K562 (cell line): ENCODE measurements around the gene MAP3K14.

Experiments used
- CTCF ChIP-seq, 3 experiments: IDR thresholded peaks in 2 of 3; conservative IDR thresholded peaks in 1 of 3; 2 replicates each; pipeline ENCODE4 v1.5.1; 2011 to 2012; ENCODE audit warnings: low read length in 3 of 3, mild to moderate bottlenecking in 3 of 3, control low read depth in 2 of 3, improper control_type of control experiment in 1 of 3, inconsistent platforms in 1 of 3, low read depth in 1 of 3, mixed read lengths in 1 of 3, moderate library complexity in 1 of 3; ENCODE audit not compliant: insufficient read depth in 2 of 3
- ETV6 ChIP-seq, 3 experiments: fragments of 150-350 bp in 1 of 3; sonication (generic) in 1 of 3; formaldehyde crosslinking in 1 of 3; IDR thresholded peaks; 2 replicates each; pipeline versions ENCODE4 v1.6.1 to v1.8.0; 2014 to 2022; ENCODE audit warnings: borderline replicate concordance in 2 of 3, low read depth in 2 of 3, antibody characterized with exemption in 1 of 3, low read length in 1 of 3, mild to moderate bottlenecking in 1 of 3, missing genetic modification reagents in 1 of 3
- LARP7 ChIP-seq: fragments of 450-650 bp; IDR thresholded peaks from 2 replicates; pipeline ENCODE4 v1.6.1; 2016
- MXI1 ChIP-seq: IDR thresholded peaks from 2 replicates; pipeline ENCODE4 v1.6.1; 2011; ENCODE audit warnings: low read depth, mild to moderate bottlenecking, improper control_type of control experiment, low read length
- NCOA2 ChIP-seq, 2 experiments: fragments of 450-650 bp; IDR thresholded peaks; 2 replicates each; pipeline ENCODE4 v1.6.1; 2018; ENCODE audit warnings: mild to moderate bottlenecking in 2 of 2, moderate library complexity in 1 of 2; ENCODE audit not compliant: partially characterized antibody in 2 of 2
- PCBP1 ChIP-seq: fragments of 200-400 bp; formaldehyde crosslinking; IDR thresholded peaks from 2 replicates; pipeline ENCODE4 v1.6.1; 2018; ENCODE audit warnings: mild to moderate bottlenecking, low read depth, low read length; ENCODE audit not compliant: poor library complexity, severe bottlenecking
- POLR2G ChIP-seq: fragments of 200-400 bp; formaldehyde crosslinking; IDR thresholded peaks from 2 replicates; pipeline ENCODE4 v1.6.1; 2017; ENCODE audit warnings: low read depth, mild to moderate bottlenecking, antibody characterized with exemption, low read length, moderate library complexity
- PRPF4 ChIP-seq: fragments of 200-400 bp; formaldehyde crosslinking; IDR thresholded peaks from one replicate; pipeline ENCODE4 v1.6.1; 2017; ENCODE audit warnings: low read length, low read depth, mild to moderate bottlenecking; ENCODE audit not compliant: insufficient read depth, poor library complexity, severe bottlenecking
- SMARCA5 ChIP-seq: fragments of 450-650 bp; IDR thresholded peaks from 2 replicates; pipeline ENCODE4 v1.6.1; 2016
- SNRNP70 ChIP-seq: fragments of 200-400 bp; formaldehyde crosslinking; optimal IDR thresholded peaks from 2 replicates; pipeline ENCODE3; 2017; ENCODE audit warnings: low read depth, low read length
- TF ChIP-seq, protein P1 (sequence below): sonication (generic); formaldehyde crosslinking; IDR thresholded peaks from 2 replicates; pipeline ENCODE4 v1.8.1; 2022; ENCODE audit warnings: missing genetic modification reagents
- TF ChIP-seq, protein P2 (sequence below): IDR thresholded peaks from 3 replicates; pipeline ENCODE4 v1.6.1; 2011; ENCODE audit warnings: borderline replicate concordance, mild to moderate bottlenecking, moderate library complexity; ENCODE audit not compliant: insufficient read length; ENCODE audit errors: extremely low read depth
- TF ChIP-seq, protein P3 (sequence below): sonication (generic); formaldehyde crosslinking; IDR thresholded peaks from 2 replicates; pipeline ENCODE4 v1.8.0; 2023; ENCODE audit warnings: mild to moderate bottlenecking, missing genetic modification reagents

DNA sequence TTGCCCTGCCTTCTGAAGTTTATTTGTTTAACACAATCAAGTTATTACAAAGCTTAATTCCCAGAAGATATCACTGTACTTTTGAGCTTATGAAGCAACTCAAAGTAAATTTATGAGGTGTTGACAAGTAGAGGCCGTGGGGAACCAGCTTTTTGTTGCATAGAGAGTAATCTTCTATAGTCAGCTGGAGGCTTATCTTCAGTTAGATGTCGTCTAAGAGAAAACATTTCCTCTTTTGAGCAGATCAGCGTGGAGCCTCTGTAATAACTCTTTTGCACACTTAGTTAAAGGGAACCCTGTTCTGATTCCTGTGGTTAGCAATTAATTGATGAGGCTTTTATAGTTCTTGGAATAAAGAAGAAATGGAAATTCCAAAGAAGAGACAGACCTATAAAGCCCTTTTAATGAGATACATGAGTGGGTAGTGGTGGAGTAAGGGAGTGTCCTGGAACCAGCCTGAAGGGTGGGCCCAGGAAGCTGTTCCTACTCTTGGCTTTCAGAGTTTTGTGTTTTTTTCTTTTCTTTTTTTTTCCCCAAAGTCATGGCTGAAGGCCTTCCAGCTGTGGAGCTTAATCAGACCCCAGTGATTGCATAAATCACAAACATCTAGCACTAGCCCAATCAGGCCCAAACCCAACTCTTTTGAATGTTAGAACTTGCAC lies 28.9 kb upstream of the MAP3K14 start:
- no peak for TF ChIP-seq LARP7
- TF ChIP-seq PCBP1: no peak
- no peak for TF ChIP-seq POLR2G
- TF ChIP-seq SNRNP70: no peak
- peak in 1 of 2 experiments; percentile 74; a peak in 2 of 4 replicates for TF ChIP-seq ETV6 (IDR thresholded peaks at IDR 0.05; ENCODE audit: borderline replicate concordance in 1 of 2, low read depth in 2 of 2, low read length in 1 of 2)
- no peak for TF ChIP-seq ETV6 (CRISPR knock-in tag; IDR thresholded peaks at IDR 0.05; ENCODE audit: borderline replicate concordance)
- TF ChIP-seq, protein P1, sequence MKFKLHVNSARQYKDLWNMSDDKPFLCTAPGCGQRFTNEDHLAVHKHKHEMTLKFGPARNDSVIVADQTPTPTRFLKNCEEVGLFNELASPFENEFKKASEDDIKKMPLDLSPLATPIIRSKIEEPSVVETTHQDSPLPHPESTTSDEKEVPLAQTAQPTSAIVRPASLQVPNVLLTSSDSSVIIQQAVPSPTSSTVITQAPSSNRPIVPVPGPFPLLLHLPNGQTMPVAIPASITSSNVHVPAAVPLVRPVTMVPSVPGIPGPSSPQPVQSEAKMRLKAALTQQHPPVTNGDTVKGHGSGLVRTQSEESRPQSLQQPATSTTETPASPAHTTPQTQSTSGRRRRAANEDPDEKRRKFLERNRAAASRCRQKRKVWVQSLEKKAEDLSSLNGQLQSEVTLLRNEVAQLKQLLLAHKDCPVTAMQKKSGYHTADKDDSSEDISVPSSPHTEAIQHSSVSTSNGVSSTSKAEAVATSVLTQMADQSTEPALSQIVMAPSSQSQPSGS: no peak
- TF ChIP-seq, protein P2, sequence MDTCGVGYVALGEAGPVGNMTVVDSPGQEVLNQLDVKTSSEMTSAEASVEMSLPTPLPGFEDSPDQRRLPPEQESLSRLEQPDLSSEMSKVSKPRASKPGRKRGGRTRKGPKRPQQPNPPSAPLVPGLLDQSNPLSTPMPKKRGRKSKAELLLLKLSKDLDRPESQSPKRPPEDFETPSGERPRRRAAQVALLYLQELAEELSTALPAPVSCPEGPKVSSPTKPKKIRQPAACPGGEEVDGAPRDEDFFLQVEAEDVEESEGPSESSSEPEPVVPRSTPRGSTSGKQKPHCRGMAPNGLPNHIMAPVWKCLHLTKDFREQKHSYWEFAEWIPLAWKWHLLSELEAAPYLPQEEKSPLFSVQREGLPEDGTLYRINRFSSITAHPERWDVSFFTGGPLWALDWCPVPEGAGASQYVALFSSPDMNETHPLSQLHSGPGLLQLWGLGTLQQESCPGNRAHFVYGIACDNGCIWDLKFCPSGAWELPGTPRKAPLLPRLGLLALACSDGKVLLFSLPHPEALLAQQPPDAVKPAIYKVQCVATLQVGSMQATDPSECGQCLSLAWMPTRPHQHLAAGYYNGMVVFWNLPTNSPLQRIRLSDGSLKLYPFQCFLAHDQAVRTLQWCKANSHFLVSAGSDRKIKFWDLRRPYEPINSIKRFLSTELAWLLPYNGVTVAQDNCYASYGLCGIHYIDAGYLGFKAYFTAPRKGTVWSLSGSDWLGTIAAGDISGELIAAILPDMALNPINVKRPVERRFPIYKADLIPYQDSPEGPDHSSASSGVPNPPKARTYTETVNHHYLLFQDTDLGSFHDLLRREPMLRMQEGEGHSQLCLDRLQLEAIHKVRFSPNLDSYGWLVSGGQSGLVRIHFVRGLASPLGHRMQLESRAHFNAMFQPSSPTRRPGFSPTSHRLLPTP: no peak
- TF ChIP-seq SMARCA5: no peak
- TF ChIP-seq MXI1: peak; percentile 36; the same call in 1 of the 2 replicates
- no peak for TF ChIP-seq PRPF4
- TF ChIP-seq CTCF (IDR thresholded peaks at IDR 0.05 in 2 of 3, conservative IDR thresholded peaks at IDR 0.05 in 1 of 3; ENCODE audit: insufficient read depth in 2 of 3, low read depth in 1 of 3, low read length in 3 of 3): no peak
- TF ChIP-seq NCOA2 (IDR thresholded peaks at IDR 0.05; ENCODE audit: partially characterized antibody in 2 of 2): no peak
- TF ChIP-seq, protein P3, sequence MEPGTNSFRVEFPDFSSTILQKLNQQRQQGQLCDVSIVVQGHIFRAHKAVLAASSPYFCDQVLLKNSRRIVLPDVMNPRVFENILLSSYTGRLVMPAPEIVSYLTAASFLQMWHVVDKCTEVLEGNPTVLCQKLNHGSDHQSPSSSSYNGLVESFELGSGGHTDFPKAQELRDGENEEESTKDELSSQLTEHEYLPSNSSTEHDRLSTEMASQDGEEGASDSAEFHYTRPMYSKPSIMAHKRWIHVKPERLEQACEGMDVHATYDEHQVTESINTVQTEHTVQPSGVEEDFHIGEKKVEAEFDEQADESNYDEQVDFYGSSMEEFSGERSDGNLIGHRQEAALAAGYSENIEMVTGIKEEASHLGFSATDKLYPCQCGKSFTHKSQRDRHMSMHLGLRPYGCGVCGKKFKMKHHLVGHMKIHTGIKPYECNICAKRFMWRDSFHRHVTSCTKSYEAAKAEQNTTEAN (CRISPR knock-in tag): peak; percentile 67; the same call in 1 of the 2 replicates
